OCI-LY7 (cell line): ENCODE data around the gene GCNT2. TPM values are rescaled to one million over a fixed set of nuclear protein-coding genes. Genes with fewer than 3 reads are reported as not detected.
"Not testable (repeated sequence)": the region's sequence is repeated elsewhere in the genome, so short reads cannot be mapped to it uniquely, and the experiment has no call there.

ENCODE experiments used
- BruUV-seq: library from RNA; stranded (reverse); fragments of 400-500 nt; replicated peaks from 2 replicates; lab custom pipeline; 2021; lab: Mats Ljungman, UMichigan
- CTCF ChIA-PET: fragments of 300-600 bp; sonication (Branson Sonifier 250); formaldehyde crosslinking; loops from one replicate; lab custom pipeline; 2022; ENCODE audit warnings: antibody characterized with exemption; ENCODE audit not compliant: unreplicated experiment; lab: Charles Lee
- POLR2A ChIA-PET: fragments of 300-600 bp; sonication (Branson Sonifier 250); formaldehyde crosslinking; loops from one replicate; lab custom pipeline; 2022; ENCODE audit warnings: antibody characterized with exemption; lab: Charles Lee
- DNase-seq: peaks from one replicate; pipeline ENCODE4 v3.0.0-alpha.2; 2015; ENCODE audit warnings: low spot score
- H2AFZ ChIP-seq: fragments of 200-600 bp; sonication (generic), shearing (Covaris generic); 2 replicates; pipeline ENCODE4 v1.6.1; 2014; ENCODE audit warnings: mild to moderate bottlenecking, antibody characterized with exemption, low read length, moderate library complexity
- H3K27ac ChIP-seq: fragments of 200-600 bp; sonication (generic); 2 replicates; pipeline ENCODE4 v1.5.1; 2014; ENCODE audit warnings: mixed run types, low read depth, mild to moderate bottlenecking, moderate library complexity, low read length, inconsistent platforms; ENCODE audit not compliant: poor library complexity, severe bottlenecking
- H3K36me3 ChIP-seq: fragments of 200-600 bp; sonication (generic); 2 replicates; pipeline ENCODE4 v1.6.1; 2014; ENCODE audit warnings: mild to moderate bottlenecking, antibody characterized with exemption, low read length, moderate library complexity, mixed read lengths; ENCODE audit not compliant: insufficient read depth
- H3K4me1 ChIP-seq: fragments of 200-600 bp; sonication (generic); 2 replicates; pipeline ENCODE4 v1.5.1; 2014; ENCODE audit warnings: mild to moderate bottlenecking, low read length; ENCODE audit not compliant: insufficient read depth, poor library complexity, severe bottlenecking
- H3K4me2 ChIP-seq: fragments of 200-600 bp; sonication (generic); 2 replicates; pipeline ENCODE4 v1.6.1; 2014; ENCODE audit warnings: mild to moderate bottlenecking, low read length
- H3K4me3 ChIP-seq: fragments of 200-600 bp; sonication (generic); 2 replicates; pipeline ENCODE4 v1.5.1; 2014; ENCODE audit warnings: mild to moderate bottlenecking, low read depth, low read length; ENCODE audit not compliant: poor library complexity, severe bottlenecking
- H3K79me2 ChIP-seq: fragments of 200-600 bp; sonication (generic); 2 replicates; pipeline ENCODE4 v1.6.1; 2016; ENCODE audit warnings: low read depth, mild to moderate bottlenecking, low read length, moderate library complexity, mixed read lengths; ENCODE audit not compliant: insufficient read depth
- H3K9me2 ChIP-seq: fragments of 200-600 bp; sonication (generic); 2 replicates; pipeline ENCODE4 v1.6.1; 2016; ENCODE audit warnings: mild to moderate bottlenecking, low read length, mixed read lengths; ENCODE audit not compliant: insufficient read depth
- H3K9me3 ChIP-seq: fragments of 200-600 bp; sonication (generic); 2 replicates; pipeline ENCODE4 v1.6.1; 2014; ENCODE audit warnings: mild to moderate bottlenecking, mixed run types, low read length, mixed read lengths
- H4K20me1 ChIP-seq: fragments of 200-600 bp; sonication (generic); 2 replicates; pipeline ENCODE4 v1.6.1; 2014; ENCODE audit warnings: mild to moderate bottlenecking, antibody characterized with exemption, low read length, moderate library complexity, mixed read lengths; ENCODE audit not compliant: insufficient read depth
- EZH2phosphoT487 ChIP-seq: fragments of 200-600 bp; sonication (generic); IDR thresholded peaks from 2 replicates; pipeline ENCODE4 v1.6.1; 2018; ENCODE audit warnings: low read depth, borderline replicate concordance, mild to moderate bottlenecking, mixed run types, antibody characterized with exemption, low read length, moderate library complexity, mixed read lengths
- intact Hi-C: fragments of 100-400 bp; cut with micrococcal nuclease; formaldehyde crosslinking; loops from one replicate; pipeline ENCODE4 v1.10.0; 2022; ENCODE audit not compliant: unreplicated experiment
- total RNA-seq, 2 experiments: library from RNA; depleted of rRNA in 1 of 2; stranded (reverse); fragments of >200 nt in 1 of 2; shearing (Covaris generic) in 1 of 2; gene quantifications; 2 replicates each; pipeline ENCODE4 v1.2.3, GENCODE V29; 2014 to 2022
- TF ChIP-seq, protein P1 (sequence below): fragments of 200-600 bp; sonication (generic); conservative IDR thresholded peaks from 2 replicates; pipeline ENCODE4 v1.5.1; 2014; ENCODE audit warnings: mild to moderate bottlenecking, antibody characterized with exemption, low read length, moderate library complexity, mixed read lengths

GCNT2 gene
- total RNA-seq, 2 experiments from 2014 or later, result 17.4 to 25.2 TPM

DNA sequence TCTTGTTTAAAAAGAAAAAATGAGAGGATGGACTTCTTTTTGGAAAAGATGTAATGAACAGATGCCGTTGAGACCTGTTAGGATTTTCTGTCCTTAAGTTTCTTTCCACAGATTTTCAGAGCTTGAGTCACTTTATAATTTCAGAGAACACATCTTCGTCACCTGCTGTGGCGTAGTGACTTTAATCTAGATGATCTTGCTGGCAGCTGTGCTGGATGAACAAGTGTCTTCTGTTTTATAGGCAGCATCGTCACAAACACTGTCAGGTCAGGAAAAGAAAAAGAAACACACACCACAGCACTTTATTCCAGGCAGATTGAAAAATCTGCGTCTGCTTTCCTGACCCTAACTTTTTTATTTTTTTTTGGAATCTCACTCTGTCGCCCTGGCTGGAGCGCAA is 35.7 kb upstream of the GCNT2 start:
- BruUV-seq, result no TSS peak
- H3K27ac ChIP-seq, result no peak overlapping the region
- no peaks in the 10 kb centered on the region for H4K20me1 ChIP-seq
- no peaks in the 10 kb centered on the region for H3K9me2 ChIP-seq
- H2AFZ ChIP-seq, result no peak overlapping the region
- no peaks in the 10 kb centered on the region for H3K79me2 ChIP-seq
- no peak for TF ChIP-seq EZH2phosphoT487
- TF ChIP-seq, protein P1, sequence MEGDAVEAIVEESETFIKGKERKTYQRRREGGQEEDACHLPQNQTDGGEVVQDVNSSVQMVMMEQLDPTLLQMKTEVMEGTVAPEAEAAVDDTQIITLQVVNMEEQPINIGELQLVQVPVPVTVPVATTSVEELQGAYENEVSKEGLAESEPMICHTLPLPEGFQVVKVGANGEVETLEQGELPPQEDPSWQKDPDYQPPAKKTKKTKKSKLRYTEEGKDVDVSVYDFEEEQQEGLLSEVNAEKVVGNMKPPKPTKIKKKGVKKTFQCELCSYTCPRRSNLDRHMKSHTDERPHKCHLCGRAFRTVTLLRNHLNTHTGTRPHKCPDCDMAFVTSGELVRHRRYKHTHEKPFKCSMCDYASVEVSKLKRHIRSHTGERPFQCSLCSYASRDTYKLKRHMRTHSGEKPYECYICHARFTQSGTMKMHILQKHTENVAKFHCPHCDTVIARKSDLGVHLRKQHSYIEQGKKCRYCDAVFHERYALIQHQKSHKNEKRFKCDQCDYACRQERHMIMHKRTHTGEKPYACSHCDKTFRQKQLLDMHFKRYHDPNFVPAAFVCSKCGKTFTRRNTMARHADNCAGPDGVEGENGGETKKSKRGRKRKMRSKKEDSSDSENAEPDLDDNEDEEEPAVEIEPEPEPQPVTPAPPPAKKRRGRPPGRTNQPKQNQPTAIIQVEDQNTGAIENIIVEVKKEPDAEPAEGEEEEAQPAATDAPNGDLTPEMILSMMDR, result no peak
- H3K36me3 ChIP-seq, result no peaks in the 10 kb centered on the region
- ChIA-PET CTCF (no interaction called here), POLR2A (no interaction called here)
- H3K9me3 ChIP-seq, result peaks cover 5% of the 10 kb centered on the region; the same call in 1 of the 2 replicates
- H3K4me1 ChIP-seq, result no peaks in the 10 kb centered on the region
- no peak overlapping the region for H3K4me2 ChIP-seq
- H3K4me3 ChIP-seq, result no peak overlapping the region
- intact Hi-C loops, result no loop called here
- DNase-seq, result no peak

DNA sequence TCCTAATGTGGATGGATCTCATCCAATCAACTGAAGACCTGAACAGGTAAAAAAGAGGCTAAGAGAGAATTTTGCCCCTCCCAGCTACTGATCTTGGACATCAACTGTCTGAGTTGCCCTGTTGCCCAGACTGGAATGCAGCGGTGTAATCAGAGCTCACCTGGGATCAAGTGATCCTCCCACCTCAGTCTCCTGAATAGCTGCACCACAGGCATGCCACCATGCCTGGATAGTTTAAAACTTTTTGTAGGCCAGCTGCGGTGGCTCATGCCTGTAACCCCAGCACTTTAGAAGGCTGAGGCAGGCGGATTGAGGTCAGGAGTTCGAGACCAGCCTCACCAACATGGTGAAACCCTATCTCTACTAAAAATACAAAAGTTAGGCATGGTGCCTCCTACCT is 34.9 kb upstream of the GCNT2 start:
- BruUV-seq, result no TSS peak
- POLR2A ChIA-PET, result no interaction called here
- no peak for TF ChIP-seq EZH2phosphoT487
- TF ChIP-seq, protein P1, result no peak

DNA sequence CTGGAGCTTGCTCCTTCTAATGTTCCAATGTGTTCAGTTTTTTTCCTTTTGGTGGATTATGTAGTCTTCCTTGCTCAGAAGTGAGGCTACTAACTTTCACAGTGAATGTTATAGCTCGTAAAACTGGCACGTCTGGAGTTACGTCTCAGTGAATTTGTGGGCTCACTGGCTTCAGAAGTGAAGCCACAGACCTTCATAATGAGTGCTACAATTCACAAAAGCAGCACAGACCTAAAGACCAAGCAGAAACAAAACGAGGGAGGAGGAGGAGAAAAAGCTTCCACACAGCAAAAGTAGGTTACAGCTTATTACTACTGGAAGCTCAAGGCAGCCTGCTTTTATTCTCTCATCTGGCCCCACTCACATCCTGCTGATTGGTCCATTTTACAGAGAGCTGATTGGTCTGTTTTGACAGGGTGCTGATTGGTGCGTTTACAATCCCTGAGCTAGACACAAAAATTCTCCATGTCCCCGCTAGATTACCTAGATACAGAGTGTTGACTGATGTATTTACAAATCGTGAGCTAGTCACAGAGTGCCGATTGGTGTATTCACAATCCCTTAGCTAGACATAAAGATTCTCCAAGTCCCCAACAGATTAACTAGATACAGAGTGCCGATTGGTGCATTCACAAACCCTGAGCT is 34.1 kb upstream of the GCNT2 start:
- H4K20me1 ChIP-seq, H3K4me2 ChIP-seq, H2AFZ ChIP-seq, H3K79me2 ChIP-seq, BruUV-seq, H3K4me3 ChIP-seq, H3K9me3 ChIP-seq, intact Hi-C loops, H3K27ac ChIP-seq, H3K9me2 ChIP-seq, H3K36me3 ChIP-seq, DNase-seq, H3K4me1 ChIP-seq: not testable (repeated sequence)
- CTCF ChIA-PET, result interaction anchor here (0.6 kb wide), 1 partner anchor 259 kb away, joined by 4 read pairs; no protein-coding TSS in a partner anchor
- POLR2A ChIA-PET, result interaction anchor here (0.5 to 0.7 kb wide), 2 partner anchors 224 to 507 kb away, joined by 4 to 5 read pairs; no protein-coding TSS in a partner anchor

More for the DNA sequence above, 34.9 kb upstream of the GCNT2 start:
- Histone ChIP-seq H3K79me2 (no peaks in the 10 kb centered on the region), H4K20me1 (no peaks in the 10 kb centered on the region), H3K4me3 (no peak overlapping the region), H2AFZ (no peak overlapping the region), H3K9me3 (peaks cover 5% of the 10 kb centered on the region; the same call in 1 of the 2 replicates), H3K4me2 (no peak overlapping the region), H3K4me1 (no peaks in the 10 kb centered on the region), H3K27ac (no peak overlapping the region), H3K9me2 (no peaks in the 10 kb centered on the region), H3K36me3 (no peaks in the 10 kb centered on the region)
- CTCF ChIA-PET, result no interaction called here
- no peak for DNase-seq
- intact Hi-C loops, result no loop called here
